Activated naive CD8-positive, alpha-beta T cell treated with anti-CD3 and anti-CD28 coated beads, Interleukin-2, amount 10 ng/mL, durations not matched to agents 7 days and 5 days (primary cell): ENCODE measurements around the gene PRKCH. TPM values are rescaled to one million over a fixed set of nuclear protein-coding genes. Genes with fewer than 3 reads are reported as not detected.
"Not testable (repeated sequence)": the region's sequence is repeated elsewhere in the genome, so short reads cannot be mapped to it uniquely, and the experiment has no call there.

Experiments
- ATAC-seq: fragments of 150-1000 bp; cut with Tn5 transposase; one replicate; pipeline ENCODE4 v1.10.0; 2021; ENCODE audit warnings: low read depth, moderate library complexity
- POLR2A ChIA-PET: fragments of 350-600 bp; sonication (Branson Sonifier 250); formaldehyde crosslinking; loops from one replicate; lab custom pipeline; 2021; ENCODE audit warnings: antibody characterized with exemption; lab: Charles Lee
- DNase-seq: peaks from one replicate; pipeline ENCODE4 v3.0.0; 2021
- H3K27ac Mint-ChIP-seq: one replicate; pipeline ENCODE4 v1.8.0; 2022; ENCODE audit warnings: mild to moderate bottlenecking, mixed read lengths
- H3K27me3 Mint-ChIP-seq: one replicate; pipeline ENCODE4 v1.8.0; 2022; ENCODE audit warnings: mild to moderate bottlenecking, moderate library complexity, mixed read lengths
- H3K36me3 Mint-ChIP-seq: one replicate; pipeline ENCODE4 v1.8.0; 2021; ENCODE audit warnings: mild to moderate bottlenecking, mixed read lengths
- H3K4me1 Mint-ChIP-seq: one replicate; pipeline ENCODE4 v1.8.0; 2021; ENCODE audit warnings: mixed read lengths
- H3K4me3 Mint-ChIP-seq: one replicate; pipeline ENCODE4 v1.8.0; 2022; ENCODE audit warnings: mild to moderate bottlenecking, moderate library complexity, mixed read lengths
- H3K9me3 Mint-ChIP-seq: one replicate; pipeline ENCODE4 v1.8.0; 2021; ENCODE audit warnings: mixed read lengths
- total RNA-seq, 2 experiments: library from RNA; stranded (reverse); gene quantifications; one replicate each; pipeline ENCODE4 v1.2.3, GENCODE V29; 2021

Gene PRKCH
- total RNA-seq, 2 experiments from 2014 or later = 318 TPM

GRCh38 chr14:61288720-61289119, 32.7 kb upstream of the PRKCH start:
- no peaks in the 10 kb centered on the region for H3K9me3 Mint-ChIP-seq
- peaks cover 28% of the 10 kb centered on the region for H3K4me1 Mint-ChIP-seq
- ATAC-seq (no peak), DNase-seq (no peak)
- peaks cover 2% of the 10 kb centered on the region for H3K27me3 Mint-ChIP-seq
- POLR2A ChIA-PET = interaction anchor here (0.5 kb wide), 1 partner anchor 40 kb away, joined by 6 read pairs; no protein-coding TSS in a partner anchor
- H3K27ac Mint-ChIP-seq = no peak overlapping the region
- H3K4me3 Mint-ChIP-seq = no peak overlapping the region
- H3K36me3 Mint-ChIP-seq = no peaks in the 10 kb centered on the region

- Mint-ChIP-seq H3K4me1 (peaks cover 17% of the 10 kb centered on the region), H3K4me3 (no peak overlapping the region), H3K9me3 (no peaks in the 10 kb centered on the region), H3K36me3 (no peaks in the 10 kb centered on the region), H3K27ac (no peak overlapping the region), H3K27me3 (peaks cover 2% of the 10 kb centered on the region)
- POLR2A ChIA-PET = interaction anchor here (0.7 to 0.8 kb wide), 2 partner anchors 19 to 481 kb away, joined by 3 to 7 read pairs; no protein-coding TSS in a partner anchor
- DNase-seq (no peak), ATAC-seq (no peak)
These were observed 30.7 kb upstream of the PRKCH start for GRCh38 chr14:61290701-61291100.

- Mint-ChIP-seq H3K27ac (peak overlapping the region; percentile 50), H3K27me3 (no peaks in the 10 kb centered on the region), H3K4me3 (peak overlapping the region; percentile 77), H3K36me3 (peaks cover 3% of the 10 kb centered on the region), H3K9me3 (no peaks in the 10 kb centered on the region), H3K4me1 (peaks cover 35% of the 10 kb centered on the region)
- POLR2A ChIA-PET = interaction anchor here (0.6 to 0.9 kb wide), 2 partner anchors 165 to 542 kb away, joined by 3 read pairs; no protein-coding TSS in a partner anchor
- peak; percentile 31 for ATAC-seq
- DNase-seq = no peak
These were observed 25.2 kb upstream of the PRKCH start for GRCh38 chr14:61296151-61296550.

GRCh38 chr14:61296719-61297502, 24.5 kb upstream of the PRKCH start:
- H3K27ac Mint-ChIP-seq = no peak overlapping the region
- H3K4me3 Mint-ChIP-seq = peak overlapping the region; percentile 77
- no peaks in the 10 kb centered on the region for H3K9me3 Mint-ChIP-seq
- H3K36me3 Mint-ChIP-seq = peaks cover 3% of the 10 kb centered on the region
- no peak for ATAC-seq
- H3K27me3 Mint-ChIP-seq = no peaks in the 10 kb centered on the region
- POLR2A ChIA-PET = interaction anchor here (0.5 to 0.9 kb wide), 2 partner anchors 10 to 541 kb away, joined by 3 to 4 read pairs; no protein-coding TSS in a partner anchor
- no peak for DNase-seq
- H3K4me1 Mint-ChIP-seq = peaks cover 35% of the 10 kb centered on the region

GRCh38 chr14:61297581-61297980, 23.8 kb upstream of the PRKCH start:
- Mint-ChIP-seq H3K4me1 (peaks cover 35% of the 10 kb centered on the region), H3K27ac (peak overlapping the region; percentile 54), H3K27me3 (no peaks in the 10 kb centered on the region), H3K4me3 (peak overlapping the region; percentile 8), H3K36me3 (peaks cover 7% of the 10 kb centered on the region), H3K9me3 (no peaks in the 10 kb centered on the region)
- ATAC-seq (no peak), DNase-seq (no peak)
- POLR2A ChIA-PET = interaction anchor here (1.4 kb wide), 1 partner anchor 24 kb away, joined by 4 read pairs; the partner anchor contains the start of gene PRKCH

- no peak for ATAC-seq
- Mint-ChIP-seq H3K4me3 (peak overlapping the region; percentile 39), H3K36me3 (peaks cover 8% of the 10 kb centered on the region), H3K27me3 (no peaks in the 10 kb centered on the region), H3K27ac (no peak overlapping the region), H3K9me3 (no peaks in the 10 kb centered on the region), H3K4me1 (peaks cover 35% of the 10 kb centered on the region)
- POLR2A ChIA-PET = interaction anchor here (1.4 kb wide), 1 partner anchor 23 kb away, joined by 4 read pairs; the partner anchor contains the start of gene PRKCH
- no peak for DNase-seq
These were observed 22.6 kb upstream of the PRKCH start for GRCh38 chr14:61298824-61299223.

GRCh38 chr14:61300209-61300608, 21.2 kb upstream of the PRKCH start:
- H3K9me3 Mint-ChIP-seq = no peaks in the 10 kb centered on the region
- peaks cover 17% of the 10 kb centered on the region for H3K36me3 Mint-ChIP-seq
- no peaks in the 10 kb centered on the region for H3K27me3 Mint-ChIP-seq
- ATAC-seq (no peak), DNase-seq (no peak)
- peaks cover 35% of the 10 kb centered on the region for H3K4me1 Mint-ChIP-seq
- no peak overlapping the region for H3K27ac Mint-ChIP-seq
- H3K4me3 Mint-ChIP-seq = peak overlapping the region; percentile 5
- POLR2A ChIA-PET = no interaction called here

GRCh38 chr14:61300754-61301153, 20.6 kb upstream of the PRKCH start:
- Mint-ChIP-seq H3K36me3 (peaks cover 20% of the 10 kb centered on the region), H3K27ac (no peak overlapping the region), H3K4me1 (peaks cover 32% of the 10 kb centered on the region), H3K4me3 (no peak overlapping the region), H3K9me3 (no peaks in the 10 kb centered on the region), H3K27me3 (no peaks in the 10 kb centered on the region)
- POLR2A ChIA-PET = interaction anchor here (1.4 kb wide), 1 partner anchor 33 kb away, joined by 3 read pairs; no protein-coding TSS in a partner anchor
- no peak for ATAC-seq
- DNase-seq = no peak

GRCh38 chr14:61304688-61305087, 16.7 kb upstream of the PRKCH start:
- peaks cover 8% of the 10 kb centered on the region for H3K9me3 Mint-ChIP-seq
- POLR2A ChIA-PET = interaction anchor here (0.6 to 0.7 kb wide), 2 partner anchors 18 to 199 kb away, joined by 3 to 4 read pairs; no protein-coding TSS in a partner anchor
- DNase-seq (no peak), ATAC-seq (no peak)
- H3K4me3 Mint-ChIP-seq = no peak overlapping the region
- H3K27me3 Mint-ChIP-seq = no peaks in the 10 kb centered on the region
- H3K36me3 Mint-ChIP-seq = peaks cover 36% of the 10 kb centered on the region
- no peak overlapping the region for H3K27ac Mint-ChIP-seq
- peaks cover 10% of the 10 kb centered on the region for H3K4me1 Mint-ChIP-seq

- peaks cover 49% of the 10 kb centered on the region for H3K36me3 Mint-ChIP-seq
- no peak overlapping the region for H3K27ac Mint-ChIP-seq
- no peaks in the 10 kb centered on the region for H3K27me3 Mint-ChIP-seq
- peaks cover 4% of the 10 kb centered on the region for H3K4me1 Mint-ChIP-seq
- DNase-seq (no peak), ATAC-seq (no peak)
- POLR2A ChIA-PET = no interaction called here
- no peak overlapping the region for H3K4me3 Mint-ChIP-seq
- H3K9me3 Mint-ChIP-seq = peaks cover 17% of the 10 kb centered on the region
These were observed 13.2 kb upstream of the PRKCH start for GRCh38 chr14:61308198-61308597.

GRCh38 chr14:61308701-61309100, 12.7 kb upstream of the PRKCH start:
- H3K4me3 Mint-ChIP-seq, H3K27ac Mint-ChIP-seq, H3K27me3 Mint-ChIP-seq, H3K4me1 Mint-ChIP-seq, POLR2A ChIA-PET, ATAC-seq, DNase-seq: not testable (repeated sequence)
- H3K9me3 Mint-ChIP-seq = peaks cover 19% of the 10 kb centered on the region
- H3K36me3 Mint-ChIP-seq = peaks cover 51% of the 10 kb centered on the region

GRCh38 chr14:61315313-61315712, 6.1 kb upstream of the PRKCH start:
- Mint-ChIP-seq H3K27me3 (no peaks in the 10 kb centered on the region), H3K9me3 (peaks cover 16% of the 10 kb centered on the region), H3K4me1 (no peaks in the 10 kb centered on the region), H3K27ac (no peak overlapping the region), H3K4me3 (no peak overlapping the region), H3K36me3 (peaks cover 25% of the 10 kb centered on the region)
- ATAC-seq = no peak
- DNase-seq = no peak
- POLR2A ChIA-PET = no interaction called here

GRCh38 chr14:61319086-61319485, 2.3 kb upstream of the PRKCH start:
- POLR2A ChIA-PET = interaction anchor here (1.2 kb wide), 1 partner anchor 15 kb away, joined by 3 read pairs; no protein-coding TSS in a partner anchor
- H3K27ac Mint-ChIP-seq = no peak overlapping the region
- ATAC-seq (no peak), DNase-seq (no peak)
- H3K4me1 Mint-ChIP-seq = peaks cover 2% of the 10 kb centered on the region
- peaks cover 5% of the 10 kb centered on the region for H3K9me3 Mint-ChIP-seq
- peaks cover 27% of the 10 kb centered on the region for H3K36me3 Mint-ChIP-seq
- no peak overlapping the region for H3K4me3 Mint-ChIP-seq
- no peaks in the 10 kb centered on the region for H3K27me3 Mint-ChIP-seq
